ENCODE measurements around the gene MXRA7.

DNA sequence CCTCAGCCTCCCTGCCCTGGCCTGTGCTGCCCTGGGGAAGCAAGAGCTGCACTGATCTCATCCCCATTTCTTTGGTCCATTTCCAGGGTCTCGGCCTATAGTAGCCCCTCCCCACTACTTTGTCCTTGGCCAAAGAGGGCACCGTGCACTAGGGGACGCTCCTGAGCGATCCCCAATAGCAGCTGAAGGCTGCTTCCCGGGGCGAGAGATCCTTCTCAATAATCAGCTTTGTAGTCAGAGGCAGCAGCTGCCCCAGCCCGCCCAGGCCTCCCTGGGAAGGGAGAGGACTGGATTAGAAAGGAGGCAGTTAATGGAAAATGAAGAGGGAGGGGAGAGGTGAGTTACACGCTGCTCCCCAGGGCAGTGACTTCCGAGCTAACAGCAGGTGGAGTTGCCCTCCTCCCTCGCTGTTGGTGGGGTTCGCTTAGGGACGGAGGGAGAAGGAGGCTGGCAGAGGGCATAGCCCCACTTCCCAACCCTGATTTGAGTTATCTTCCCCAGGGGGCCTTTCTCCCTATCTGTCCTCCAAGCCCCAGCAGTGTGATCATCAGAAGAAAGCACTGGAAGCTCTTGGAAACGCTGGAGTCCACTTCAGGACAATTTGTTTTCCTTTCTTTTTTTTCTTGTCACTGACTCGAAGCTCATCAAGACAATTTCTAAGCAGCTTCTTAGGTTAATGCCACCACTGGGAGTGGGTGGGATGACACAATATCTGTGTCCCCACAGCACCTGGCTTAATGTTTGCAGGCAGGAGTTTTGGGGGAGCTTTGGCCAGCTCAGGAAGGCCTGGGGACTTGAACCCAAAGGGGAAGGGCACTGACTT lies 2.6 kb downstream of the MXRA7 start:
- TF ChIP-seq, protein P1, sequence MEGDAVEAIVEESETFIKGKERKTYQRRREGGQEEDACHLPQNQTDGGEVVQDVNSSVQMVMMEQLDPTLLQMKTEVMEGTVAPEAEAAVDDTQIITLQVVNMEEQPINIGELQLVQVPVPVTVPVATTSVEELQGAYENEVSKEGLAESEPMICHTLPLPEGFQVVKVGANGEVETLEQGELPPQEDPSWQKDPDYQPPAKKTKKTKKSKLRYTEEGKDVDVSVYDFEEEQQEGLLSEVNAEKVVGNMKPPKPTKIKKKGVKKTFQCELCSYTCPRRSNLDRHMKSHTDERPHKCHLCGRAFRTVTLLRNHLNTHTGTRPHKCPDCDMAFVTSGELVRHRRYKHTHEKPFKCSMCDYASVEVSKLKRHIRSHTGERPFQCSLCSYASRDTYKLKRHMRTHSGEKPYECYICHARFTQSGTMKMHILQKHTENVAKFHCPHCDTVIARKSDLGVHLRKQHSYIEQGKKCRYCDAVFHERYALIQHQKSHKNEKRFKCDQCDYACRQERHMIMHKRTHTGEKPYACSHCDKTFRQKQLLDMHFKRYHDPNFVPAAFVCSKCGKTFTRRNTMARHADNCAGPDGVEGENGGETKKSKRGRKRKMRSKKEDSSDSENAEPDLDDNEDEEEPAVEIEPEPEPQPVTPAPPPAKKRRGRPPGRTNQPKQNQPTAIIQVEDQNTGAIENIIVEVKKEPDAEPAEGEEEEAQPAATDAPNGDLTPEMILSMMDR (conservative IDR thresholded peaks at IDR 0.05) = no peak
- TF ChIP-seq ZFX (IDR thresholded peaks at IDR 0.05) = no peak
